ENCODE data around the gene NDST3. TPM values are rescaled to one million over a fixed set of nuclear protein-coding genes. Genes with fewer than 3 reads are reported as not detected.

Gene NDST3
- total RNA-seq, 1 experiment from 2014 or later, result not detected

DNA sequence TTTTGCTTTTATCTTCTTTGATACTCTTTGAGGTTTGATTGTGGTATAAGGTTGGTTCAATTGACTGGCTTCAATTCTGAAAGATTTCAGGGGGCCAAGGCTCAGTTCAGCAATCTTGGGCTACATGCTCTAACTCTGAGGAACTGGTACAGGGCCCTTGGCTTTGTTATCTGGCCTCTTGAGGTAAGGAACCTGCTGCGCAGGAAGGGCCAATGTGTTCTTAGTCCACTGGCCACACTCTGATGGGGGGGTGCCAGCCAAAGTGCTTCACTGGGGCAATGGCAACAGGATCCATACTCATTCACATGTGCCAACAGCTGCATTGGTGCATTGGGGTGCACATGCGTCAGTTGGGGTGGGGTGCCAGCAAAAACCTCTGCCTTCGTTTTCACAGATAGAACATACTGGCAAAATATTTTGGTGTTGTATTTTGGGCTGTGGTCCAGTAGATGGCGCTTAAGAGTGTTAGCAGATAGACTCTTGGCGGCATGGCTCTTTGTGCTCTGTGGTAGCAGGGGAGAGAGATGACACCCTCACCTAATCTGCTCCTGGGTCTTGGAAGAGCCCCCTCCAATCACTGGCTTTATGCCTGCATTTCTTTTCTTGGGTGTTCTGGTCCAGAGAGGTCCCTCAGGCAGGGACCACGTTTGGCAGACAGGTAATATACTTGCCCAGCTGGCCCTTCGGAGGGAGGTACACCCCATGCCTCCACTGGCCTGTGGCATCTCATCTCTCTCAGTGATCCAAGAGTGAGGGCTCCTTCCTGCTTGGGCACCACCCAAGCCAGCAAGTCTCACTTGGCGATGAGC lies 42.9 kb downstream of the NDST3 start:
- in situ Hi-C loops (cut with HindIII; ENCODE audit: low sequenced_read_pairs), result no loop called here
- no peak for DNase-seq (ENCODE audit: low spot score)

DNA sequence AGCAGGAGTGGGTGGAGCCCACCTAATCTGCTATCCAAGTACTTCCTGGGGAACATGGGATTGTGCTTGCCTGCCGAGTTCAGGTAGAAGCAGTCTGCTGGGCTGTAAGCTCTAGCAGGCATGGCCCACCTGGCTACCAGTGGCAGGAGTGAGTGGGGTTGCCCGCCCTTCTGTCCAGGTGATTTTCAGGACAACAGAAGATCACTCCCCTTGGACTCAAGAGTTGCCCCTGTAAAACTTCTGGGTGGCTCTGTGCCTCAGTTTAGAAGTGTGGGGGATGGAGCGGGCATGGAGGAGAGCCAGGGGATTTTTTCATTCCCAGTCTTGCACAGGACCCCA lies 43.5 kb downstream of the NDST3 start:
- in situ Hi-C loops (cut with HindIII; ENCODE audit: low sequenced_read_pairs), result no loop called here
- DNase-seq (ENCODE audit: low spot score), result no peak

GRCh38 chr4:118081434-118081833 lies 47.1 kb downstream of the NDST3 start:
- peak; percentile 20 for DNase-seq (ENCODE audit: low spot score)
- in situ Hi-C loops (cut with HindIII; ENCODE audit: low sequenced_read_pairs), result no loop called here

DNA sequence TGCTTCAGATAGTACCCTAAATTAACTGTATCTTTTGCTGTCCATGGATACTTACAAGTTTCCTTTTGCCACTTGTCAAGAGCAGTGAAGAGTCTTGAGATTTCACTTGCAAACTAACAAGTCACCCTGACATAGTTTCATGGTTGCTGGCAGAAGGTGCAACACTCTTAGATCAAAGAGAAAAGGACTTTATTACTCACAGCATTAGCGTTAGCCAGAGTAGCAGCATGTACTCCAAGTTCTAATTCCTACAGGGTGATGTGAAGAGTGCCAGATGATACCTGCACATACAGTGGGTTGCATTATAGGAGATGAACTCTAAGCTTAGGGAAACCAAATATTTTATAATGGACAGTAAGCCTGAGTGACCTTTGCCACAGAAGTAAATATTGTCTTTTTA lies 47.9 kb downstream of the NDST3 start:
- in situ Hi-C loops (cut with HindIII; ENCODE audit: low sequenced_read_pairs), result no loop called here

GRCh38 chr4:118085700-118086099 lies 51.4 kb downstream of the NDST3 start:
- in situ Hi-C loops (cut with HindIII; ENCODE audit: low sequenced_read_pairs), result no loop called here

More for the DNA sequence above, 47.9 kb downstream of the NDST3 start:
- no peak for DNase-seq (ENCODE audit: low spot score)

GRCh38 chr4:118086344-118086743 lies 52.1 kb downstream of the NDST3 start:
- in situ Hi-C loops (cut with HindIII; ENCODE audit: low sequenced_read_pairs), result no loop called here
- peak; percentile 74 for DNase-seq (ENCODE audit: low spot score)

More at GRCh38 chr4:118085700-118086099, 51.4 kb downstream of the NDST3 start:
- DNase-seq (ENCODE audit: low spot score), result no peak

DNA sequence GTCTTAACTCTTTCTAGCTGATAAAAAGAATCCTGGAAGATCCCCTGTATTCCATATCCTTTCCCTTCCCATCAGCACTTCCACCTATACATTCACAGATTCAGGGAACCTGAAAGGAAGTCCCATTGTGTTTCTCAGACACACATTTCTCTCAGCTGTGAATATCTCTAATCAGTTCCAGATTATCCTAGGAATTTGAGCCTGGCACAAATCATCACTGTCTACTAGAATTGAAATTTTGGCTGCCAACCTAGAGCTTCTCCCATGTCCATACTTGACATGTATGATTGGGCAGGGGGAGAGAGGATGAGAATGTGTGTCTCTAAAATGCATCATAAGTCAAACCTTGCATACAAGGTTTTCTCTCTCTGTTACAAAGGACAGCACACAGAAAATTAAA lies 53.1 kb downstream of the NDST3 start:
- in situ Hi-C loops (cut with HindIII; ENCODE audit: low sequenced_read_pairs), result no loop called here
- DNase-seq (ENCODE audit: low spot score), result peak; percentile 39

- no peak for DNase-seq (ENCODE audit: low spot score)
- in situ Hi-C loops (cut with HindIII; ENCODE audit: low sequenced_read_pairs), result no loop called here
Measured at GRCh38 chr4:118099106-118099505, 64.8 kb downstream of the NDST3 start.

- in situ Hi-C loops (cut with HindIII; ENCODE audit: low sequenced_read_pairs), result no loop called here
- DNase-seq (ENCODE audit: low spot score), result no peak
Measured at GRCh38 chr4:118102195-118102594, 67.9 kb downstream of the NDST3 start.

- DNase-seq (ENCODE audit: low spot score), result no peak
- in situ Hi-C loops (cut with HindIII; ENCODE audit: low sequenced_read_pairs), result no loop called here
Measured at GRCh38 chr4:118112117-118113046, 78.1 kb downstream of the NDST3 start.

DNA sequence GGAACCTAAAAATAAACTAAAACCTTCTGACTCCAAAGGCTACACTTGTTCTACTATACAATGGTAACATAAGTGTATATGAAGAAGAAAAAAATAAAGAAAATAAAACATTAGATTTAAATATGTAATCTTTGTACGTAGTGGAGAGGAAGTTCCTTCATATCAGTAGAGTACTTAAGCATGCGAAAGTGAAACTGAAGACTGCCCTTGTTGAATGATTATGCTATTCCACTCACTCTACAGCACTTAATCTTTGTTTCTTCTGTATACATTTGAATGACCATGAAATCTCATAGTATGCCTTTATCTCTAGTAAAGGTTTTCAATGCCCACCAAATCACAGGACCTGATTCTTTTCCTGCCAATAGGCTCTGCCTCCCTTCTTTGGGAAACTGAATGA lies 78.9 kb downstream of the NDST3 start:
- DNase-seq (ENCODE audit: low spot score), result no peak
- in situ Hi-C loops (cut with HindIII; ENCODE audit: low sequenced_read_pairs), result no loop called here

GRCh38 chr4:118114720-118115119 lies 80.4 kb downstream of the NDST3 start:
- in situ Hi-C loops (cut with HindIII; ENCODE audit: low sequenced_read_pairs), result no loop called here
- DNase-seq (ENCODE audit: low spot score), result no peak

DNA sequence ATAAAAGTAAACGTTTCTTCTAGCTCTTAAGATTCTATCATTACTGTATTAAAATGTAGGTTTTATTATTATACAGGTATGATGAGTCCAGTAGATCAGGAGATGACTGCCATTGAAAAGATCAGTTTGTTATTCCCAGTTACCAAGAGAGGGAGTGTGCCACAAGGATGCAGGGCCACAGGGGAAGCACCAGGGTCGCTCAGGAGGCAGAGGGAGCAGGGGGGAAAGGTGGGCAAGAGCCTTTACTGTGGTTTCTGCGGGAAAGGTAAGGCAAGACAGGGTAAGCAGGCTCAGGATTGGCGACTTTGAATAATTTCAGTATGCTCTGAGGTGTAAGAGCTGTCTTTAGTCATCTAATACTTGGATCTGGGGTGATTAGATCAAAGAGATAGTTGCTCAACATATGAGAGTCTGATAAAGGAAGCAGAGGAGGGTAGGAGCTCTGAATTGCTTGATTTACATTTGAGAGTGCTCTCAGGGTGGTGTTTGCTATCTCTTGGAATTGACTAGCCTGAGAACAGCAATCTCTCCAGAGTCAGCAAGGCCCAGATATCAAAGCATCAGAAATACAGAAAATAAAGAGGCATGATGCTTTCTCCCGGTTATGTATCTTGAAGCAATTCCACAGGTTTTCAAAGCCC lies 86.0 kb downstream of the NDST3 start:
- no peak for DNase-seq (ENCODE audit: low spot score)

GRCh38 chr4:118124997-118125396 lies 90.7 kb downstream of the NDST3 start:
- DNase-seq (ENCODE audit: low spot score), result no peak
- in situ Hi-C loops (cut with HindIII; ENCODE audit: low sequenced_read_pairs), result no loop called here

More for the DNA sequence above, 86.0 kb downstream of the NDST3 start:
- in situ Hi-C loops (cut with HindIII; ENCODE audit: low sequenced_read_pairs), result no loop called here

DNA sequence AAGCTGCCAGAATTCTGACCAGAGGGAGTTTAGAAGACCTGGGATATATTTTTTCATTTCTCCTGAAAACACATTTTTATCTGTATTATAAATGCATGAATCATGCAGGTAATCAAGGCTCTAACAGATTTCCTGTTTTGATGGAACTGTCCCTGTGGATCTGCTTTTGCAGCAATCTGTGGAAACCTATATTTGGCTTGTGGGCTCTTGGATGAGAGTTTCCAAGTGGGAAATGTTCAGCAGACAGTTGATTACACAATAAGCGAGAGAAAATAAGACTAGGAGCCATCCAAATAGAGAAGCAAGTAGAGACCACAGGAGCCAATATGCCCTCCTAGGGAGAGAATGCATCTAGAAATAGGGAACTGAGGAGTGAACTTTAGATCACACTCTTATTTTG lies 105.0 kb downstream of the NDST3 start:
- in situ Hi-C loops (cut with HindIII; ENCODE audit: low sequenced_read_pairs), result no loop called here
- DNase-seq (ENCODE audit: low spot score), result no peak

GRCh38 chr4:118141240-118141639 lies 107.0 kb downstream of the NDST3 start:
- no peak for DNase-seq (ENCODE audit: low spot score)
- in situ Hi-C loops (cut with HindIII; ENCODE audit: low sequenced_read_pairs), result no loop called here

- no peak for DNase-seq (ENCODE audit: low spot score)
- in situ Hi-C loops (cut with HindIII; ENCODE audit: low sequenced_read_pairs), result no loop called here
Measured at GRCh38 chr4:118154649-118155048, 120.4 kb downstream of the NDST3 start.

- in situ Hi-C loops (cut with HindIII; ENCODE audit: low sequenced_read_pairs), result no loop called here
- DNase-seq (ENCODE audit: low spot score), result no peak
Measured at GRCh38 chr4:118155516-118155915, 121.2 kb downstream of the NDST3 start.

GRCh38 chr4:118158763-118159375 lies 124.6 kb downstream of the NDST3 start:
- in situ Hi-C loops (cut with HindIII; ENCODE audit: low sequenced_read_pairs), result no loop called here

More at GRCh38 chr4:118158763-118159375, 124.6 kb downstream of the NDST3 start:
- no peak for DNase-seq (ENCODE audit: low spot score)
